ENCODE measurements around the gene ABCA2. TPM values are rescaled to one million over a fixed set of nuclear protein-coding genes. Genes with fewer than 3 reads are reported as not detected.

ABCA2 gene
- total RNA-seq, 4 donors from 2014 or later, result 3.5 to 14.7 (median 7.6) TPM

DNA sequence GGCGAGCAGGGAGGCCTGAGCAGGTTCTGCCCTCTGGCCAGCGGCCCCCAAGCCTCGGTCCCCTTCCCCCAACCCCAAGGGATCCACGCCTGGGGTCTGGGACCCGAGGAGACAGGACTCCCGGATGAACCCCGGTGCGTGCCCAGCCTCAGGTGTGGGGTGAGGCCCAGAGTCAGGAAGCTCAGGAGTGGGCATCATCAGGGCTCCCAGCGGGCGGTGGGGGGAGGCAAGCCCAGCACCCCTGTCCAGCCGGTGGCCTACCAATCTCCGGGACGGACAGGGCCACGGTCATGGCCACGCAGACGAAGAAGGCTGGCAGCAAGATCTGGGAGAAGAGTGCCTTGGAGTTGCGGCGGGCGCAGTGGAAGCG lies 14.5 kb downstream of the ABCA2 start:
- Histone ChIP-seq H3K27me3 (no peaks in the 10 kb centered on the region), H3K4me1 (no peaks in the 10 kb centered on the region), H3K9me3 (no peaks in the 10 kb centered on the region), H3K27ac (no peak overlapping the region), H3K36me3 (peaks cover 0 to 88% (median 0%) of the 10 kb centered on the region in 3 donors), H3K4me3 (no peak overlapping the region)
- WGBS, 2 donors, result 90% methylated on average over 2 of the region's 20 CpGs; no CpG with 5 or more reads in 1 of the 2 donors
- DNase-seq, result no peak
- no peak for TF ChIP-seq POLR2A (IDR thresholded peaks at IDR 0.05)
- TF ChIP-seq, protein P1, sequence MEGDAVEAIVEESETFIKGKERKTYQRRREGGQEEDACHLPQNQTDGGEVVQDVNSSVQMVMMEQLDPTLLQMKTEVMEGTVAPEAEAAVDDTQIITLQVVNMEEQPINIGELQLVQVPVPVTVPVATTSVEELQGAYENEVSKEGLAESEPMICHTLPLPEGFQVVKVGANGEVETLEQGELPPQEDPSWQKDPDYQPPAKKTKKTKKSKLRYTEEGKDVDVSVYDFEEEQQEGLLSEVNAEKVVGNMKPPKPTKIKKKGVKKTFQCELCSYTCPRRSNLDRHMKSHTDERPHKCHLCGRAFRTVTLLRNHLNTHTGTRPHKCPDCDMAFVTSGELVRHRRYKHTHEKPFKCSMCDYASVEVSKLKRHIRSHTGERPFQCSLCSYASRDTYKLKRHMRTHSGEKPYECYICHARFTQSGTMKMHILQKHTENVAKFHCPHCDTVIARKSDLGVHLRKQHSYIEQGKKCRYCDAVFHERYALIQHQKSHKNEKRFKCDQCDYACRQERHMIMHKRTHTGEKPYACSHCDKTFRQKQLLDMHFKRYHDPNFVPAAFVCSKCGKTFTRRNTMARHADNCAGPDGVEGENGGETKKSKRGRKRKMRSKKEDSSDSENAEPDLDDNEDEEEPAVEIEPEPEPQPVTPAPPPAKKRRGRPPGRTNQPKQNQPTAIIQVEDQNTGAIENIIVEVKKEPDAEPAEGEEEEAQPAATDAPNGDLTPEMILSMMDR (IDR thresholded peaks at IDR 0.05), result no peak
- intact Hi-C loops (cut with DNase I), result no loop called here

DNA sequence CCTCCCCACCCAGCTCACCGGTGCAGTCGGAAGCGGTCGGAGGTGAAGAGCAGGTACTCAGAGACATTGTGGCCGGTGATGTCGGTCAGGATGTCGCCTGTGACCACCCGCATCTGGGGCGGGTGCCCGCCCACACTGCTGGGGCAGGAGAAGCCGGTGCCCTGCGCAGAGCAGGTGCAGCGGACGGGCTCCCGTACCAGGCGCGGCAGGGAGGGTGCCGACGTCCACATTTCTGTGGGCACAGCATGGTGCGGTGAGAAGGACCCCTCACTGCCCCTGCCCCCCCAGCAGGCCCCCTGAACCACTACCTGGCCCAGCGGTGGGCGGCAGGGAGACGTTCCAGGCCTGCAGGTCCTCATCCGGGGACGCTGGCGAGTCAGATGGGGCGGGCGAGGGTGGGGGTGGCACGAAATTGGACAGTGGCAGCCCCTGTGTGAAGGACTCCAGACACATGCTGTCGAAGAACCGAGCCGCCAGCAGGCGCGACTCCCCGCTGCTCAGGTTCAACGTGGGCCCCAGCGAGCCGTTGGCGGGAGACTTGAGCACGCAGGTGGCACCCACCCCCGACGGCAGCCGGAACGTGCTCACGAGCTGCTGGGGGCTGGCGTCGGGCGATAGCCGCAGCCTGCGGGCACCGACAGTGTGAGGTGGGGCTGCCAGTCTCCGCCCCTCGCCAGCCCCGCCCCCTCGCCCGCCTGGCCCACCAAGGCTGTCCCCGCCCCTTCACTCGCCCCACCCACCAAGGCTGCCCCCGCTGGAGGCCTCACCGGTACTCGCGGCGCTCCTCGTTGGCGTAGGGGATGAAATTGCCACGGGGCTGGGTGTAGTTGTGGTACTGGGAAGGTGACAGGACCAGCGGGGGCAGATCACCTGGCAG lies 15.1 kb downstream of the ABCA2 start:
- Histone ChIP-seq H3K4me3 (no peak overlapping the region), H3K27me3 (no peaks in the 10 kb centered on the region), H3K27ac (no peak overlapping the region), H3K36me3 (peaks cover 0 to 93% (median 0%) of the 10 kb centered on the region in 3 donors), H3K4me1 (no peaks in the 10 kb centered on the region), H3K9me3 (no peaks in the 10 kb centered on the region)
- 88 to 91% methylated on average over 17 to 29 of the region's 67 CpGs for WGBS, 2 donors
- DNase-seq, result no peak
- no peak for TF ChIP-seq POLR2A (IDR thresholded peaks at IDR 0.05)
- TF ChIP-seq, protein P1 (IDR thresholded peaks at IDR 0.05), result no peak
- intact Hi-C loops (cut with DNase I), result no loop called here

DNA sequence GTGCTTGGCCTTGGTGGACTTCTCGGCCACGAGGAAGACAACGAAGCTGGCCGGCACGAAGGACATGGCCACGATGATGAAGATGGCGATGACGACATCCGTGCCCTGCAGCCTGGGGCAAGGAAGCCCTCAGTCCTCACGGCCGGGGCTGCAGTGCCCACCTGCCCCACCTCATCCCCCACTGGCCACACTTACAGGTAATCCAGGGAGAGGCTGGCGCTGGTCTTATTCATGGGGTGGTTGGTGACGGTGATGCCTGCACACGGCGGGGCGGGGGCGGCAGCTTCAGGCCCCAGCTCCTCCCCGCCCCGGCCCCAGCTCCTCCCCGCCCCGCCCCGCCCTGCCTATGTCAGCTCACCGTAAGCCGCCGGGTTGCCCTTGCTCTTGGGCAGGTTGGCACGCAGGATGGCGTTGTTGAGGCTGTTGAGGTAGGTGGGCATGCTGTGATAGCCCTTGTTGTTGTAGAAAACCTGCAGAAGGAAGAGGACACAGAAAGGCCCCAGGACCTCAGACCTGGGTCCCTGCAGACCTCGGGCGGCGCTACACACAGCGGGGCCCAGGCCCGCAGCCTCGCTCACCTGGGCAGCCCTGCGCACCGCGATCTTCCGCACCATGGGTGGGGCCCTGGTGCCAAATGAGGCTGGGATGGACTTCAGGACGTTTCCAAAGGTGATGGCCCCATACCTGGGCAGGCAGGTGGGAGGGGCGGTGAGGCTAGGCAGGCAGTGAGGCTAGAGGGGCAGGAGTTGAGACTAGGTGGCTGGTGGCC lies 15.9 kb downstream of the ABCA2 start:
- no peak overlapping the region for H3K4me3 ChIP-seq
- no peaks in the 10 kb centered on the region for H3K27me3 ChIP-seq
- 83 to 89% methylated on average over 14 to 26 of the region's 39 CpGs for WGBS, 2 donors
- no peak for DNase-seq
- H3K4me1 ChIP-seq, result peaks cover 0 to 7% (median 0%) of the 10 kb centered on the region in 3 donors
- intact Hi-C loops (cut with DNase I), result no loop called here
- H3K27ac ChIP-seq, result no peak overlapping the region
- no peak for TF ChIP-seq POLR2A (IDR thresholded peaks at IDR 0.05)
- TF ChIP-seq, protein P1 (IDR thresholded peaks at IDR 0.05), result no peak
- no peaks in the 10 kb centered on the region for H3K9me3 ChIP-seq
- peaks cover 0 to 86% (median 0%) of the 10 kb centered on the region in 3 donors for H3K36me3 ChIP-seq

DNA sequence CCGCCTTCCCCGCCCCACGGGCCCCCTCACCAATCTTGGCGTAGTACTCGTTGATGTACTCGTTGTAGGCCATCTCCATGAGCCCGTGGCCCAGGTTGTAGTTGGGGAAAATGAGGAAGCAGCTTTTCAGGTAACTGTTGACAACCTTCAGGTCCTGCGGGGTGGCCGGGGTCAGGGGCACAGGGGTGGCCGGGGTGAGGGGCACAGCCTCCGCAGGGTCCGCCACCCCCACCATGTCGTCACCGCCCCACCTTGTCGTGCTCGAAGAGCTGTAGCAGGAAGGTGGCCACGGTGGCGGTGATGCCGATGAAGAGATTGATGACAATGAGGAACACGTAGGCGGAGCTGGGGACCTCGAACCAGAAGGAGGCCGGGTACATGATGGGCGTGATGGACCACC lies 16.9 kb downstream of the ABCA2 start:
- no peak overlapping the region for H3K4me3 ChIP-seq
- TF ChIP-seq POLR2A (IDR thresholded peaks at IDR 0.05), result no peak
- no peaks in the 10 kb centered on the region for H3K27me3 ChIP-seq
- peaks cover 0 to 14% (median 0%) of the 10 kb centered on the region in 3 donors for H3K4me1 ChIP-seq
- no peaks in the 10 kb centered on the region for H3K9me3 ChIP-seq
- peaks cover 0 to 77% (median 0%) of the 10 kb centered on the region in 3 donors for H3K36me3 ChIP-seq
- 64 to 90% methylated on average over 9 to 17 of the region's 24 CpGs for WGBS, 2 donors
- DNase-seq, result no peak
- intact Hi-C loops (cut with DNase I), result no loop called here
- no peak overlapping the region for H3K27ac ChIP-seq

DNA sequence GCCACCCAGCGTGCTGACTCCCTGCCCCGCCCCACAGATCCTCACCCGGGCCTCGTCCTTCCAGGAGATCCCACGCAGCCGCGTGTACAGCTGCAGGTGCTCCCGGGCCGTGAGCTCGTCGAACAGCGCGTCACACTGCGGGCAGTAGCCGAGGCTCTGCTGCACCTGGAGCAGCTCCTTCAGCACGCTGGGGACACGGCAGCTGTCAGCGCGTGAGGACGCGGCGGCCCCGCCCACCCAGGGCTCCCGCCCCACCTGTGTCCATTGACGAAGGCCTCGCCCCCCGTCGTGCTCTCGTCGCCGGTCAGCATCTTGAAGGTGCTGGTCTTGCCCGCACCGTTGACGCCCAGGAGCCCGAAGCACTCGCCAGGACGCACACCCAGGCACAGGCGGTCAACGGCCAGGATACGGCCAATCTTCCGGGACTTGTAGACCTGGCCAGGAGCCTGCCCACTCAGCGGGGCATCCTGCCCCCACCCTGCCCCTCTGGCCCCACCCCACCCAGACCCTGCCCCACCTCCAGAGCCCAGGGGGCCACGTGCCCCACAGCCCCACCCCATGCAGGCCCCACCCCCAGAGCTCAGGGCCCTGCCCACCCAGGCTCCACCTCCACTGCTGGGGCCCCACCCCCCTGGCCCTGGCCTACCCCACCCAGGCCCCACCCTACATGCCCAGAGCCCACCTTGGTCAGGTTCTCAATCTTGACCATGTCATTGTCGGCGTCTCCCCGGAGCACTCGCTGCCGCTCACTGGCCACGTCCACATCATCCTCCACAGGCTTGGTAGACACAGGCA lies 17.9 kb downstream of the ABCA2 start:
- peaks cover 0 to 14% (median 0%) of the 10 kb centered on the region in 3 donors for H3K4me1 ChIP-seq
- no peak for TF ChIP-seq POLR2A (IDR thresholded peaks at IDR 0.05)
- TF ChIP-seq, protein P1 (IDR thresholded peaks at IDR 0.05), result no peak
- DNase-seq, result no peak
- H3K36me3 ChIP-seq, result peaks cover 0 to 67% (median 0%) of the 10 kb centered on the region in 3 donors
- intact Hi-C loops (cut with DNase I), result no loop called here
- H3K9me3 ChIP-seq, result no peaks in the 10 kb centered on the region
- no peak overlapping the region for H3K4me3 ChIP-seq
- no peaks in the 10 kb centered on the region for H3K27me3 ChIP-seq
- 100% methylated on average over 1 to 3 of the region's 49 CpGs for whole genome bisulfite sequencing, 2 donors
- no peak overlapping the region for H3K27ac ChIP-seq

Data from esophagus squamous epithelium (tissue), 5 donors.